ENCODE results near the gene KRTAP16-1.

- TF ChIP-seq, protein P1, sequence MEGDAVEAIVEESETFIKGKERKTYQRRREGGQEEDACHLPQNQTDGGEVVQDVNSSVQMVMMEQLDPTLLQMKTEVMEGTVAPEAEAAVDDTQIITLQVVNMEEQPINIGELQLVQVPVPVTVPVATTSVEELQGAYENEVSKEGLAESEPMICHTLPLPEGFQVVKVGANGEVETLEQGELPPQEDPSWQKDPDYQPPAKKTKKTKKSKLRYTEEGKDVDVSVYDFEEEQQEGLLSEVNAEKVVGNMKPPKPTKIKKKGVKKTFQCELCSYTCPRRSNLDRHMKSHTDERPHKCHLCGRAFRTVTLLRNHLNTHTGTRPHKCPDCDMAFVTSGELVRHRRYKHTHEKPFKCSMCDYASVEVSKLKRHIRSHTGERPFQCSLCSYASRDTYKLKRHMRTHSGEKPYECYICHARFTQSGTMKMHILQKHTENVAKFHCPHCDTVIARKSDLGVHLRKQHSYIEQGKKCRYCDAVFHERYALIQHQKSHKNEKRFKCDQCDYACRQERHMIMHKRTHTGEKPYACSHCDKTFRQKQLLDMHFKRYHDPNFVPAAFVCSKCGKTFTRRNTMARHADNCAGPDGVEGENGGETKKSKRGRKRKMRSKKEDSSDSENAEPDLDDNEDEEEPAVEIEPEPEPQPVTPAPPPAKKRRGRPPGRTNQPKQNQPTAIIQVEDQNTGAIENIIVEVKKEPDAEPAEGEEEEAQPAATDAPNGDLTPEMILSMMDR (conservative IDR thresholded peaks at IDR 0.05; ENCODE audit: low read length), result no peak
- TF ChIP-seq EZH2phosphoT487 (IDR thresholded peaks at IDR 0.05; ENCODE audit: borderline replicate concordance), result no peak
Measured at GRCh38 chr17:41333098-41333497, 24.0 kb upstream of the KRTAP16-1 start.

Measured in Loucy (cell line).